GM18951 (cell line): Measurements from ENCODE around the gene ZNF319.

Experiments used
- POLR2A ChIP-seq: IDR thresholded peaks from 4 replicates; pipeline ENCODE4 v1.6.1; 2011; ENCODE audit warnings: mild to moderate bottlenecking; ENCODE audit not compliant: insufficient read length, insufficient read depth; ENCODE audit errors: extremely low read depth
- in situ Hi-C: fragments of 300-500 bp; cut with MboI; formaldehyde crosslinking; loops from one replicate; pipeline ENCODE4 v1.12.0; 2022; ENCODE audit warnings: low sequenced_read_pairs, mixed read lengths, inconsistent platforms; ENCODE audit not compliant: unreplicated experiment

ZNF319 gene

GRCh38 chr16:57996406-57997175 is 3.9 kb downstream of the ZNF319 start:
- TF ChIP-seq POLR2A = no peak
- in situ Hi-C loops = no loop called here

GRCh38 chr16:57995721-57996405 is 4.6 kb downstream of the ZNF319 start:
- in situ Hi-C loops = no loop called here

GRCh38 chr16:57994778-57995177 is 5.7 kb downstream of the ZNF319 start:
- in situ Hi-C loops = no loop called here

More at GRCh38 chr16:57995721-57996405, 4.6 kb downstream of the ZNF319 start:
- TF ChIP-seq POLR2A = no peak

GRCh38 chr16:57994361-57994760 is 6.1 kb downstream of the ZNF319 start:
- TF ChIP-seq POLR2A = no peak
- in situ Hi-C loops = no loop called here

More at GRCh38 chr16:57994778-57995177, 5.7 kb downstream of the ZNF319 start:
- no peak for TF ChIP-seq POLR2A

GRCh38 chr16:57993897-57994296 is 6.6 kb downstream of the ZNF319 start:
- in situ Hi-C loops = no loop called here

GRCh38 chr16:57993438-57993837 is 7.0 kb downstream of the ZNF319 start:
- in situ Hi-C loops = no loop called here
- TF ChIP-seq POLR2A = no peak

More at GRCh38 chr16:57993897-57994296, 6.6 kb downstream of the ZNF319 start:
- no peak for TF ChIP-seq POLR2A

GRCh38 chr16:57992084-57992483 is 8.4 kb downstream of the ZNF319 start:
- in situ Hi-C loops = no loop called here
- no peak for TF ChIP-seq POLR2A

GRCh38 chr16:57991551-57992059 is 8.9 kb downstream of the ZNF319 start:
- in situ Hi-C loops = no loop called here

GRCh38 chr16:57988929-57989328 is 11.5 kb downstream of the ZNF319 start:
- in situ Hi-C loops = no loop called here
- TF ChIP-seq POLR2A = no peak

More at GRCh38 chr16:57991551-57992059, 8.9 kb downstream of the ZNF319 start:
- TF ChIP-seq POLR2A = no peak

GRCh38 chr16:57987441-57988177 is 12.9 kb downstream of the ZNF319 start:
- TF ChIP-seq POLR2A = no peak
- in situ Hi-C loops = no loop called here

GRCh38 chr16:57986196-57986595 is 14.3 kb downstream of the ZNF319 start:
- no peak for TF ChIP-seq POLR2A
- in situ Hi-C loops = no loop called here

GRCh38 chr16:57985204-57986181 is 15.0 kb downstream of the ZNF319 start:
- TF ChIP-seq POLR2A = no peak
- in situ Hi-C loops = no loop called here
